ENCODE results near the gene PAPPA.

- TF ChIP-seq POLR2A (IDR thresholded peaks at IDR 0.05; ENCODE audit: low read depth), result no peak
- no peak for TF ChIP-seq EP300 (IDR thresholded peaks at IDR 0.05)
- no peak for TF ChIP-seq CTCF (IDR thresholded peaks at IDR 0.05)
Measured at GRCh38 chr9:116313638-116314037, 160.0 kb downstream of the PAPPA start.

All from esophagus muscularis mucosa (tissue), 4 donors.